Pons (tissue), 1 donor: ENCODE results near the gene RABGAP1L.
"Not testable (repeated sequence)": the region's sequence is repeated elsewhere in the genome, so short reads cannot be mapped to it uniquely, and the experiment has no call there.

Experiments used
- DNase-seq: peaks from one replicate; pipeline ENCODE4 v3.0.0-alpha.2; 2016; ENCODE audit warnings: low spot score

RABGAP1L gene

DNA sequence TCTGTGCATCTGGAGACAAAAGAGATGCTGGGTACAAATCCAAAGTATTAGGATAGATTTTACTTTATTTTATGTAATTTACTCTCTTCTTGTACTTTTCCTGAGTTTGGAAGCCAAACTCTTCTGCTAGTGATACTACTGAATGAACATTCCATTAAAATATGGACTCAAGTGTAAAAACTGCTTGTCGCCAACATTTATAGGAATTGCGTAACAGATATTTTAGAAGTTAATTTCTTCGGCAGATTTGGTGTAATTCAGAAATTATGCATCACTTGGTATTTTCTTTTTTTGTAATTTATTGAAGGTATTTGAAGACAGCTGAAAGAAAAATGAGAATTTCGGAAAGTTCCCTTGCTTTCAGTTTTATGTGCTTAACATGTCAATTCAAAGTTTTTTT is 137.0 kb downstream of the RABGAP1L start:
- DNase-seq, result no peak

- no peak for DNase-seq
Measured at GRCh38 chr1:174297351-174297750, 138.0 kb downstream of the RABGAP1L start.

DNA sequence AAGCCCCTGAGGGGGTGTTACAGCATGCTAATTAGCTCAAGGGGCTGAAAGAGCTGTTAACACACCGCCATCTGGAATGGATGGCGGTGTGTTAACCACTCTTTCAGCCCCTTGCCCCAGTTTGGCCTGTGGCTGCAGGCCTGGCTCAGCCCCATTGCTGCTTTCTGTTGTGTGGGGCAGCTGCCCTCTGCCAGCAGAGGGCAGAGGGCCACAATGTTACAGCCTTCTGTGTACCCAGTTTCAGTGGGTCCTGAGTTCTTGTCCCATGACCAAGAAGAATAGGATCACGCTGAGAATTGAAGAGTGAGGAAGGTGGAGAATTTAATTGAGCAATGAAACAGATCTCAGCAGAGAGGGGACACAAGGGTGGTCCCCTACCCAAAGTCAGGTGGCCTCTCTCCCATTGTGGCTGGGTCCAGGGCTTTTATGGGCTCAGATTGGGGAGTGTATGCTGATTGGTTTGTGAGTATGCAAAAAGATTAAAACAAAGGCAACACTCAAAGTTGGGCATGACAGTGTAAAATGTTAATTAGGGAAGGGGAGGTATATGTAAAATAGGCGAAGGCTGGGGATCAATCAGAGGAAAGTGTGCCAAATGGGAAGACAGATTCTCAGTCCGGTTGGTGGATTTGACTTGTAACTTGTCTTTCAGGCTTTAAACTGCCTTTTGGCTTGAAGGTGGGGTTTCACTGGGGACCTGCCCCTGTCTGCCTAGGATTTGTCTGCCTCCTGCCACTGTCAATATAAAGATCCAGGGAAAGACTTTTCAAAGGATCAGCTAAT is 142.2 kb downstream of the RABGAP1L start:
- DNase-seq, result no peak

GRCh38 chr1:174308604-174309003 is 149.3 kb downstream of the RABGAP1L start:
- no peak for DNase-seq

DNA sequence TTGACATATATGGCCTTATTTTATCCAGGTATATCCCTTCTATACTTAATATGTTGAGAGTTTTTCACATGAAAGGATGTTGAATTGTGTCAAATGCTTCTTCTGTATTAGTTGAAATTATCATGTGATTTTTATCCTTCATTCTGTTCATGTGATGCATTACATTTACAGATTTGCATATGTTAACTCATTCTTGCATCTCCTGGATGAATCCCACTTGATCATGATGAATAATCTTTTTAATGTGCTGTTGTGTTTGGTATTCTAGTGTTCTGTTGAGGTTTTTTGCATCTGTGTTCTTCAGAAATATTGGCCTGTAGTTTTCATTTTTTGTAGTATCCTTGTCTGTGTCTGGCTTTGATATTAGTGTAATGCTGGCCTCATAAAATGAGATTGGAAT is 150.2 kb downstream of the RABGAP1L start:
- no peak for DNase-seq

GRCh38 chr1:174314433-174314832 is 155.1 kb downstream of the RABGAP1L start:
- DNase-seq, result no peak

DNA sequence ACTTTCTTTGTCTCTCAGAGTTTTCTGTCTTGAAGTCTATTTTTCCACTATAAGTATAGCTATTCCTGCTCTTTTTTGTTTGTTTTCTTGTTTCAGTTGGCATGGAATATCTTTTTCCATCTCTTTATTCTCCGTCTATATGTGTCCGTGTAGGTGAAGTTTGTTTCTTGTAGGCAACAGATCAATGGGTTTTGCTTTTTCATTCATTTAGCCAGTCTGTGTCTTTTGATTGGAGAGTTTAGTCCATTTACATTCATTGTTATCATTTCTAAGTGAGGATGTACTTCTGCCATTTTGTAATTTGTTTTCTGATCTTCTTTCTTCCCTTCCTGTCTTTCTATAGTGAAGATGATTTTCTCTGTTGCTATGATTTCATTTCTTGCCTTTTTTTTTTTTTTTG is 155.9 kb downstream of the RABGAP1L start:
- no peak for DNase-seq

DNA sequence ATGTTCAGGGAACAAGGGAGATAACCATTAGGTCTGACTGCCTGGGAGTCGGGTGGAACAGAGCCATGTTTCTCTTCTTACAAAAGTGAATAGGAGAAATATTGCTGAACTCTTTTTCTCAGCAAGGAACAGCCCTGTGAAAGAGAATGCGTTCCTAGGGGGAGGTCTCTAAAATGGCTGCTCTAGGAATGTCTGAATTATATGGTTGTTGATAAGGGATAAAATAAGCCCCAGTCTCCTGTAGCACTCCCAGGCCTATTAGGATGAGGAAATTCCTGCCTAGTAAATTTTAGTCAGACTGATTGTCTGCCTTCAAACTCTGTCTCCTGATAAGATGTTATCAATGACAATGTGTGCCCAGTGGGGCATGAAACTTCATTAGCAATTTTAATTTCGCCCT is 161.6 kb downstream of the RABGAP1L start:
- not testable (repeated sequence) for DNase-seq

- no peak for DNase-seq
Measured at GRCh38 chr1:174322202-174322862, 163.0 kb downstream of the RABGAP1L start.

DNA sequence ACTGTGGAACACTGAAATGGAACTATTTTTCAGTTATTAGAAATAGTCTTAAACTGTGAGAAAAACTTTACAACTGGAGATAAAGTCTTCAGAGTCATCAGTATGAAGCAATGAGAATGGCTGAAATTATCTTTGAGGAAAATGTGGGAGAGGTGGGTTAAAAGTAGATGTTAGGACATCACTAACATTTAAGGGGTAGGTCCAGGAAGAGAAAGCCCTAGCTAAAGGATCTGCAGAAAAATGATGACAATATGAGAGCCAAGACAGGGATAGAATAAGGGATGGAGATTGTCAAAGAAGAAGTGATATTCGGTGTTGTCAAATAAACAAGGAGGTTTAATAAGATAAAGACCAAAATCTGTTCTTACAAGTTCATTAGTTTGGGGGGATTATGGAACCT is 165.2 kb downstream of the RABGAP1L start:
- DNase-seq, result no peak

DNA sequence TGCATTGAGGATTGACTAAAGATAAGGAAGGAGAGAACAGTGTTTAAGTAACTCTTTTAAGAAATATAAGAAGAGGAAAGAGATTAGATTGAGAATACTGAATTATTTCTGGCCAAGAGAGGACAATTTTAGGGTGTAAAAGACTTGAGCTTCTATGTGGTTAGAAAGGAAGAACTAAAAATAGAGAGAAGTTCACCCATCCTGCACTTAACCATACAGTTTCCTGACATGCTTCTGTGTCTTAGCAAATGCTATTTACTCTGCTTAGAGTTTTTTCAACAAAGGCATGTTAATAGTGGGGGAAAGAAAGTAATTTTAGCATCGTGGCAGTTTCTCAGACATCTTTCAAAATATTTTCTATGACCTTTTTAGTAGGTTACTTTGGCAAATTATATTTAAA is 165.6 kb downstream of the RABGAP1L start:
- no peak for DNase-seq

GRCh38 chr1:174326278-174326677 is 167.0 kb downstream of the RABGAP1L start:
- DNase-seq, result no peak

DNA sequence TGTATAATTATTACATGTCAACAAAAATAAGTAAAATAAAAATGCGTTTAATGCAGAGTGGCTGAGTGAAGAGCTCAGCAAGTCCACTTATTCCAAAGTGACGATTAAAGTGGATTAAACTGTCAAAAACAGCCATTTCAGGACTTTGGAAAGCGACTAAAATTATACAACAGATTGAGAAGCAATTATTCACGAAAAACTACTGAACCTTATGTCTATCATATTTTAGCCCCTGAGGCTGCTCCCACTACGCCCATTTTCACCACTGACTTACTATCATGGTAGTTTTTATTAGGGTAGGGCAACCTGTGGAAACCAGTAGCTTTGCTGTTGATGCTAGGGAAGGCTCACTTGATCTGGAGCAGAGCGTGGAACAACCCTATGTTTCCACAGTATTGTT is 174.1 kb downstream of the RABGAP1L start:
- DNase-seq, result no peak

GRCh38 chr1:174337000-174337681 is 177.8 kb downstream of the RABGAP1L start:
- DNase-seq, result peak; percentile 30

- not testable (repeated sequence) for DNase-seq
Measured at GRCh38 chr1:174340404-174340803, 181.1 kb downstream of the RABGAP1L start.

GRCh38 chr1:174344162-174344561 is 184.8 kb downstream of the RABGAP1L start:
- DNase-seq, result no peak

GRCh38 chr1:174352117-174352516 is 192.8 kb downstream of the RABGAP1L start:
- DNase-seq, result no peak

- no peak for DNase-seq
Measured at GRCh38 chr1:174352883-174353608, 193.7 kb downstream of the RABGAP1L start.

DNA sequence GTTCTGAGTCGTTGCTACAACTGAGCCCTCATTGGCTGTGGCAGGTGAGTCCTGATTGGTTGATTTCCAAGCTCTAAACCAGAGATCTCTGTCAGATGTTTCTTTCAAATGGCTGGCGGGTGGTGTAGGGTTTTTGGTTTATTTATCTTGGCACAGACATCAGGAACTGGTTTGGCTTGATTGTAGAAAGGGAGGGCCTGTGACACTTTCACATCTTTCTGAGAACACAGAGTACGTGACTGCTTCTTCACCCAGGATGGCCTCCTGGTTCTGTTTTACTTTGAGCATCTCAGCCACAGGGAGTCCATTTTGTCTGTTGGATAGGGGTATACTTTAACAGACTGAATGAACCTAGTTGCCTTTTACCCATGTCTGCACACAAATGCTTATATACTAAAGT is 199.0 kb downstream of the RABGAP1L start:
- DNase-seq, result no peak

- no peak for DNase-seq
Measured at GRCh38 chr1:174358786-174359453, 199.6 kb downstream of the RABGAP1L start.

DNA sequence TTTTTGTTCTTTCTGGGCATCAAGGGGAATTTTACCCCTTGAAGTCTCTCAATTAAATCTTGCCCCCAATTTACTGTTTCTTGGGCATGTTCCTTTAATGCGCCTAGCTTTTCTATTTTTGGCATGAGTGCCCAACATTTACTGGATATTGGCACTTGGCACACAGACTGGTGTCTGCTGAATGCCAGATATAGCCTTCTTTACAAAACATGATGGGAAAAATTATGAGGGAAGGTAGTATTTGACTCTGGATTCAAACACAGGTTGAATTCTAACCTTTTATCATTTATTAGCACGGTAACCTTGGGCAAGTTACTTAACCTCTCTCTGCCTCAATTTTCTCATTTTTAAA is 200.1 kb downstream of the RABGAP1L start:
- no peak for DNase-seq
